MM.1S (cell line): ENCODE measurements around the gene MYBPHL.

Experiments
- EZH2 ChIP-seq: fragments of 300-600 bp; sonication (generic); optimal IDR thresholded peaks from 2 replicates; pipeline ENCODE3; 2017; ENCODE audit warnings: low read depth, mild to moderate bottlenecking, antibody characterized with exemption, low read length, mixed read lengths
- EZH2phosphoT487 ChIP-seq: fragments of 300-600 bp; sonication (generic); IDR thresholded peaks from 2 replicates; pipeline ENCODE4 v1.6.1; 2018; ENCODE audit warnings: antibody characterized with exemption, low read length
- TF ChIP-seq, protein P1 (sequence below): fragments of 300-600 bp; sonication (generic); IDR thresholded peaks from 2 replicates; pipeline ENCODE4 v1.5.1; 2016; ENCODE audit warnings: antibody characterized with exemption, low read length, mixed read lengths

DNA sequence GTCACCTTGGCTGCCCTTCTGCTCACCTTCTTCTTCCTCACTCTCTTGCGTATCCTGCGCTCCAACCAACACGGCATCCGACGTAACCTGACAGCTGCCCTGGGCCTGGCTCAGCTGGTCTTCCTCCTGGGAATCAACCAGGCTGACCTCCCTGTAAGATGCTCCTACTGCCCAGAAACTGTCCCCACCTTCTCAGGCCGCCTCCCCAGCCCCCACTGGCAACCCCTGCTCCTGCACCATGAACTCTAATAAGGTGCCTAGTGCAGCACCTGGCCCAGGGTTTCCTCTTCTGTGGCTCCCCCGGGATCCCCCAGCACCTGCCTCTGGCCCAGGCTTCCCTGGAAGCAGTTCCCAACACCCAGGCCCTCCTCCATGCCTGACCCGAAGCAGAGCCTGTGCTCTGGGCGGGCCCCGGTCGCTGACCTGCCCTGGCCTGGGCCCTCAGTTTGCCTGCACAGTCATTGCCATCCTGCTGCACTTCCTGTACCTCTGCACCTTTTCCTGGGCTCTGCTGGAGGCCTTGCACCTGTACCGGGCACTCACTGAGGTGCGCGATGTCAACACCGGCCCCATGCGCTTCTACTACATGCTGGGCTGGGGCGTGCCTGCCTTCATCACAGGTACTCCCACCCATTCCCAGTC is 36.7 kb downstream of the MYBPHL start:
- TF ChIP-seq, protein P1, sequence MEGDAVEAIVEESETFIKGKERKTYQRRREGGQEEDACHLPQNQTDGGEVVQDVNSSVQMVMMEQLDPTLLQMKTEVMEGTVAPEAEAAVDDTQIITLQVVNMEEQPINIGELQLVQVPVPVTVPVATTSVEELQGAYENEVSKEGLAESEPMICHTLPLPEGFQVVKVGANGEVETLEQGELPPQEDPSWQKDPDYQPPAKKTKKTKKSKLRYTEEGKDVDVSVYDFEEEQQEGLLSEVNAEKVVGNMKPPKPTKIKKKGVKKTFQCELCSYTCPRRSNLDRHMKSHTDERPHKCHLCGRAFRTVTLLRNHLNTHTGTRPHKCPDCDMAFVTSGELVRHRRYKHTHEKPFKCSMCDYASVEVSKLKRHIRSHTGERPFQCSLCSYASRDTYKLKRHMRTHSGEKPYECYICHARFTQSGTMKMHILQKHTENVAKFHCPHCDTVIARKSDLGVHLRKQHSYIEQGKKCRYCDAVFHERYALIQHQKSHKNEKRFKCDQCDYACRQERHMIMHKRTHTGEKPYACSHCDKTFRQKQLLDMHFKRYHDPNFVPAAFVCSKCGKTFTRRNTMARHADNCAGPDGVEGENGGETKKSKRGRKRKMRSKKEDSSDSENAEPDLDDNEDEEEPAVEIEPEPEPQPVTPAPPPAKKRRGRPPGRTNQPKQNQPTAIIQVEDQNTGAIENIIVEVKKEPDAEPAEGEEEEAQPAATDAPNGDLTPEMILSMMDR: no peak
- TF ChIP-seq EZH2: no peak
- TF ChIP-seq EZH2phosphoT487: no peak
